Central memory CD8-positive, alpha-beta T cell (primary cell): Measurements from ENCODE around the gene PDK3.

Source experiments
- ATAC-seq: fragments of 150-1000 bp; cut with Tn5 transposase; replicated peaks from 2 replicates; pipeline ENCODE4 v1.10.0; 2022; ENCODE audit warnings: mild to moderate bottlenecking, moderate FRiP score, moderate number of reproducible peaks; ENCODE audit not compliant: poor library complexity, severe bottlenecking; ENCODE audit errors: extremely low read depth
- DNase-seq, 2 donors: peaks; one replicate each; pipeline ENCODE4 v3.0.0; 2021; ENCODE audit warnings: low spot score in 2 of 2
- H3K27ac Mint-ChIP-seq: one replicate; pipeline ENCODE4 v1.8.0; 2022; ENCODE audit warnings: low read depth, mild to moderate bottlenecking, moderate library complexity, mixed read lengths
- H3K27me3 Mint-ChIP-seq: one replicate; pipeline ENCODE4 v1.8.0; 2022; ENCODE audit warnings: mixed read lengths
- H3K36me3 Mint-ChIP-seq: one replicate; pipeline ENCODE4 v1.8.0; 2022; ENCODE audit warnings: mild to moderate bottlenecking, moderate library complexity, mixed read lengths; ENCODE audit not compliant: insufficient read depth
- H3K4me1 Mint-ChIP-seq: one replicate; pipeline ENCODE4 v1.8.0; 2022; ENCODE audit warnings: mixed read lengths
- H3K4me3 Mint-ChIP-seq: one replicate; pipeline ENCODE4 v1.8.0; 2022; ENCODE audit warnings: mild to moderate bottlenecking, moderate library complexity, mixed read lengths
- H3K9me3 Mint-ChIP-seq: one replicate; pipeline ENCODE4 v1.8.0; 2022; ENCODE audit warnings: mixed read lengths

Gene PDK3

GRCh38 chrX:24464836-24465531 is at the start of gene PDK3:
Gene PDK3 (plus strand): TSS chrX:24465286. CDS start chrX:24465456, 170 bp downstream.
- DNase-seq (peak; percentile 74 to 85), ATAC-seq (peak; percentile 89)
- Mint-ChIP-seq H3K9me3 (no peaks in the 10 kb centered on the region), H3K4me3 (peak within 1 kb of the TSS; percentile 82), H3K4me1 (peaks cover 23% of the 10 kb centered on the region), H3K27ac (peak within 1 kb of the TSS; percentile 72), H3K27me3 (no peaks in the 10 kb centered on the region), H3K36me3 (no peaks in the 10 kb centered on the region)

GRCh38 chrX:24415921-24416320 is 49.2 kb upstream of the PDK3 start:
- no peak for DNase-seq
- Mint-ChIP-seq H3K4me1 (no peaks in the 10 kb centered on the region), H3K9me3 (no peaks in the 10 kb centered on the region), H3K4me3 (no peak overlapping the region), H3K36me3 (no peaks in the 10 kb centered on the region), H3K27ac (no peak overlapping the region), H3K27me3 (no peaks in the 10 kb centered on the region)
- ATAC-seq, result no peak

- Mint-ChIP-seq H3K4me1 (no peaks in the 10 kb centered on the region), H3K27ac (no peak overlapping the region), H3K27me3 (no peaks in the 10 kb centered on the region), H3K4me3 (no peak overlapping the region), H3K9me3 (no peaks in the 10 kb centered on the region), H3K36me3 (peaks cover 2% of the 10 kb centered on the region)
- no peak for DNase-seq
- no peak for ATAC-seq
These were observed 41.1 kb upstream of the PDK3 start for GRCh38 chrX:24423960-24424359.

- ATAC-seq (no peak), DNase-seq (no peak)
- no peaks in the 10 kb centered on the region for H3K9me3 Mint-ChIP-seq
- peaks cover 2% of the 10 kb centered on the region for H3K36me3 Mint-ChIP-seq
- H3K4me3 Mint-ChIP-seq, result no peak overlapping the region
- no peaks in the 10 kb centered on the region for H3K27me3 Mint-ChIP-seq
- no peak overlapping the region for H3K27ac Mint-ChIP-seq
- H3K4me1 Mint-ChIP-seq, result no peaks in the 10 kb centered on the region
These were observed 40.1 kb upstream of the PDK3 start for GRCh38 chrX:24424948-24425347.

- H3K4me1 Mint-ChIP-seq, result no peaks in the 10 kb centered on the region
- no peak for ATAC-seq
- no peak overlapping the region for H3K4me3 Mint-ChIP-seq
- no peaks in the 10 kb centered on the region for H3K9me3 Mint-ChIP-seq
- H3K27ac Mint-ChIP-seq, result no peak overlapping the region
- H3K27me3 Mint-ChIP-seq, result no peaks in the 10 kb centered on the region
- no peak for DNase-seq
- peaks cover 2% of the 10 kb centered on the region for H3K36me3 Mint-ChIP-seq
These were observed 39.3 kb upstream of the PDK3 start for GRCh38 chrX:24425806-24426205.

- no peaks in the 10 kb centered on the region for H3K4me1 Mint-ChIP-seq
- H3K36me3 Mint-ChIP-seq, result peaks cover 2% of the 10 kb centered on the region
- ATAC-seq (no peak), DNase-seq (no peak)
- H3K27ac Mint-ChIP-seq, result no peak overlapping the region
- no peak overlapping the region for H3K4me3 Mint-ChIP-seq
- no peaks in the 10 kb centered on the region for H3K9me3 Mint-ChIP-seq
- no peaks in the 10 kb centered on the region for H3K27me3 Mint-ChIP-seq
These were observed 38.7 kb upstream of the PDK3 start for GRCh38 chrX:24426340-24426913.

GRCh38 chrX:24426921-24427746 is 38.0 kb upstream of the PDK3 start:
- Mint-ChIP-seq H3K27ac (no peak overlapping the region), H3K4me1 (no peaks in the 10 kb centered on the region), H3K27me3 (no peaks in the 10 kb centered on the region), H3K9me3 (no peaks in the 10 kb centered on the region), H3K4me3 (no peak overlapping the region), H3K36me3 (peaks cover 2% of the 10 kb centered on the region)
- ATAC-seq (no peak), DNase-seq (no peak)

DNA sequence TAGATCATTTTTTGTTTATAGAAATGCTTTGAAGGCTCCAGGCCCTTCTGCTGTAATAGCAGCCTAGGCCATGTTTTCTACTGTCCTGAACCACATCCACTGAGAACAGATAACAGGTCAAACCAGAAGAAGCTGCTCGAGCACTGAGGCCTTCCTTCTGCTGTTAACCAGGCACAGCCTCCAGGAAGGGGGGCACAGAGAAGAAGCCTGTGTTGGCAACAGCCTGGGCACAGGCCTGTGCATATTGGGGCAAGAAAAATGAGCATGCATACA is 37.4 kb upstream of the PDK3 start:
- DNase-seq (no peak), ATAC-seq (no peak)
- Mint-ChIP-seq H3K36me3 (peaks cover 2% of the 10 kb centered on the region), H3K4me3 (no peak overlapping the region), H3K27ac (no peak overlapping the region), H3K4me1 (no peaks in the 10 kb centered on the region), H3K27me3 (no peaks in the 10 kb centered on the region), H3K9me3 (no peaks in the 10 kb centered on the region)

DNA sequence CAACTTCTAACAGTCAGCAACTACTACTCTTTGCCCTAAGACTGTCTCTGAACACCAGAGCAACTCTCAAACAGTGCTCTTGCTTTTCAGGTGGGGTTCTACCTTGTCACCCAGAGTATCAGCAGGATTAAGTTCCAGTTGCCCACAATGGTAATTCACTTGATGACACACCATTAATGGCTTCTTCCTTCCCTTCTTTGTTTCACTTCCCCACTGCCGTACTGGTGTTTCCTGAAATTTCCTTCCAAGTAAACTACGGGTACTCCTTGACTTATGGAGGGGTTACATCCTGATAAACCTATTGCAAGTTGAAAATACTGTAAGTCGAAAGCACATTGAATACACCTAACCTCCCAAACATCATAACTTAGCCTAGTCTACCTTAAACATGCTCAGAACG is 36.6 kb upstream of the PDK3 start:
- Mint-ChIP-seq H3K4me3 (no peak overlapping the region), H3K36me3 (peaks cover 2% of the 10 kb centered on the region), H3K9me3 (no peaks in the 10 kb centered on the region), H3K27me3 (no peaks in the 10 kb centered on the region), H3K4me1 (peaks cover 3% of the 10 kb centered on the region), H3K27ac (no peak overlapping the region)
- ATAC-seq (no peak), DNase-seq (no peak)

DNA sequence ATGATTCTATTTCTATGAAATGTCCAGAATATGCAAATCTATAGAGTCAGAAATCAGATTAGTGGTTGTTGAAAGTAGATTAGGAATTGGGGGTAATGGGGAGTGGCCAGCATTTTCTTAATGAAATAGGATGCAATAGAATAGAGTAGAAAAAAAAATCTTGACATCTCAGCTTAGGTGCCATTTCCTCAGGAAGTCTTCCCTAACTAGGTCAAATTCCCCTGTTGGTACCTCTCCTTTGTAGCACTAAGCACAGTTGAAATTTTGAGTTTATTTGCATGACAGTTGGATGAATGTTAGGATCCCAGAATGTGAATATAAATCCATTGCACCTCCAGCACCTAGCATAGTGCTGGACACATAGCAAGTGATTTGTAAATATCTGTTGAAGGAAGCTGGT is 30.0 kb upstream of the PDK3 start:
- peaks cover 22% of the 10 kb centered on the region for H3K4me1 Mint-ChIP-seq
- H3K9me3 Mint-ChIP-seq, result no peaks in the 10 kb centered on the region
- H3K36me3 Mint-ChIP-seq, result no peaks in the 10 kb centered on the region
- no peak for DNase-seq
- H3K27ac Mint-ChIP-seq, result no peak overlapping the region
- no peaks in the 10 kb centered on the region for H3K27me3 Mint-ChIP-seq
- no peak overlapping the region for H3K4me3 Mint-ChIP-seq
- no peak for ATAC-seq

GRCh38 chrX:24443918-24444317 is 21.2 kb upstream of the PDK3 start:
- ATAC-seq, result no peak
- H3K9me3 Mint-ChIP-seq, result no peaks in the 10 kb centered on the region
- DNase-seq, result no peak
- H3K36me3 Mint-ChIP-seq, result no peaks in the 10 kb centered on the region
- no peaks in the 10 kb centered on the region for H3K4me1 Mint-ChIP-seq
- no peak overlapping the region for H3K27ac Mint-ChIP-seq
- no peaks in the 10 kb centered on the region for H3K27me3 Mint-ChIP-seq
- H3K4me3 Mint-ChIP-seq, result no peak overlapping the region

- no peaks in the 10 kb centered on the region for H3K4me1 Mint-ChIP-seq
- DNase-seq, result no peak
- H3K4me3 Mint-ChIP-seq, result no peak overlapping the region
- H3K27me3 Mint-ChIP-seq, result no peaks in the 10 kb centered on the region
- ATAC-seq, result no peak
- H3K36me3 Mint-ChIP-seq, result no peaks in the 10 kb centered on the region
- no peak overlapping the region for H3K27ac Mint-ChIP-seq
- H3K9me3 Mint-ChIP-seq, result no peaks in the 10 kb centered on the region
These were observed 20.4 kb upstream of the PDK3 start for GRCh38 chrX:24444645-24445044.

GRCh38 chrX:24448762-24449250 is 16.3 kb upstream of the PDK3 start:
- Mint-ChIP-seq H3K27me3 (no peaks in the 10 kb centered on the region), H3K27ac (no peak overlapping the region), H3K9me3 (no peaks in the 10 kb centered on the region), H3K36me3 (no peaks in the 10 kb centered on the region), H3K4me1 (no peaks in the 10 kb centered on the region), H3K4me3 (no peak overlapping the region)
- no peak for ATAC-seq
- no peak for DNase-seq
